Activated T-cell treated with anti-CD3 and anti-CD28 coated beads for 4 hours (primary cell): ENCODE measurements around the gene CSNK1A1L.

Experiments used
- DNase-seq: peaks from one replicate; pipeline ENCODE4 v3.0.0-alpha.2; 2020

The CSNK1A1L gene

GRCh38 chr13:37106642-37107041, 1.2 kb upstream of the CSNK1A1L start:
- no peak for DNase-seq

DNA sequence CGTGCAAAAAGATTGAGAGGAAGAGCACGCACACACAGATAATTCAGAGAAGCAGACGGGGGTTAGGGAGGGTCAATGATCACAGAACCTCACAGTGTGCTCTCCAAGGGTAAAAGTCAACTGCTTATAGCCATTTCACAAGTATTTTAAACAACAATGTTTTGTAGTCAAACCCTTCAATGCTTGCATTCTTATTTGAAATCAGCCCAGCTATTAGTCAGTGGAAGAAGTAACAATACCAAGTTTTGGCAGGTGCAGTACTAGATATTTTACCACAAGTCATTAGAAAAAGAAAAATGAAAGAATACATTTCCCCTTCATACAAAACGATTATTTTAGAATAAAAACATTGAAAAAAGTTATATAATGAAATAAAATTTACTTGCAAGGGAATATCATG, 2.6 kb downstream of the CSNK1A1L start:
- no peak for DNase-seq

- DNase-seq, result no peak
Observed at GRCh38 chr13:37101201-37101600, 4.3 kb downstream of the CSNK1A1L start.

DNA sequence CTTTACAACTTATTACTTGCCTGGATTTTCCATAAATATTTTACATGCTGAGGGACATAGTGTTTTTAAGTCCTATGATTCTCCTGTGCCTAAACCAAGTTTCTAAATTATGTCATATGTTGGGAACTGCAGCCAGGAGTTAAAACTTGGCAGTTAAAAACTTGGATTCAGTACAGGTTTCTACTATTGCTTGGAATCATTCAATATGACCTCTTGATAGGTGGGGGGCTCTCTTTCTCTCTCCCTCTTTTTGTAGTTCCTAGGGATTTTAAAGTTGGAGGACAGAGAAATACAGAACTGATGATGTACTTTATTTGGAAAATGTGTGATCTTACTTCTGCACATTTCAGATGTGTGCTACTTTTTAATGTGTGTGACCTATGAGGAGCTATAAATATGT, 4.7 kb downstream of the CSNK1A1L start:
- no peak for DNase-seq

DNA sequence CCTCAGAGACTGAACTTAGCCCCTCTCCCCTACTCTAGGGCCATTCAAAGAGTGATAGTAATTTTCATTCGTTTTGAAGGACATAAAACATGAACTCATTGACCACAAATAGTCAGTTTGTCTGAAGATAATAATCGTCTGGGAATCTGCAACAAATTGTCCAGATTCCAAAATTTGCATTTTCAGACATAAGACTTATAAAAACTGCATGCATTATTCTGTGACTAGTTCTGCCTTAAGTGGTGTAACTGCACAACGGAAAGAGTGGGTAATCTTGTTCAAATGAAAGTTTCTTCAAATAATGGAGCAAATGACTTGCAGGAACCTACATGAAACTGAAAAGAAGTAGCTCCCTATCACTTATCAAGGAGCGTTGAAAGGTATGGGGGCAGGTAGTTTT, 8.4 kb downstream of the CSNK1A1L start:
- no peak for DNase-seq

- no peak for DNase-seq
Observed at GRCh38 chr13:37094840-37095239, 10.6 kb downstream of the CSNK1A1L start.

- no peak for DNase-seq
Observed at GRCh38 chr13:37094099-37094498, 11.4 kb downstream of the CSNK1A1L start.

GRCh38 chr13:37091835-37092234, 13.6 kb downstream of the CSNK1A1L start:
- no peak for DNase-seq

GRCh38 chr13:37090912-37091311, 14.6 kb downstream of the CSNK1A1L start:
- DNase-seq, result no peak

- no peak for DNase-seq
Observed at GRCh38 chr13:37089495-37089894, 16.0 kb downstream of the CSNK1A1L start.

DNA sequence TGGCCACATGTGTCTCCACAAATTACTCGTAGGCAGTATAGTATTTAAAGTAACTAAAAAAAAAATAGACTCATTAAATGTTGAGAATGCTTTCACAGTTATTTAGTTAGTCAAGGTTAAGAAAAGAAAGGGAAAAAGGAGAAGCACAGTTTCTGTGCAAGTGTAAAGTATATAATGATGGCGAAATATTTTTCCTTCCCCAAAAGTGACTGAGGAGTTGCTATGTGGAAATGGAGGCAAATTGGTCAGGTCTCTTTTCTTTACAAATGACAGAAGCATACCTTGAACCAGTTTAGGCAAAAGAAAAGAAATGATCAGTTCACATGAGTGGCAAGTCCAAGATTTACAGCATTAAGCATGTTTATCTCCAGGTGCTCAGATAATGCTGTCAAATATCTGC, 18.0 kb downstream of the CSNK1A1L start:
- DNase-seq, result no peak

DNA sequence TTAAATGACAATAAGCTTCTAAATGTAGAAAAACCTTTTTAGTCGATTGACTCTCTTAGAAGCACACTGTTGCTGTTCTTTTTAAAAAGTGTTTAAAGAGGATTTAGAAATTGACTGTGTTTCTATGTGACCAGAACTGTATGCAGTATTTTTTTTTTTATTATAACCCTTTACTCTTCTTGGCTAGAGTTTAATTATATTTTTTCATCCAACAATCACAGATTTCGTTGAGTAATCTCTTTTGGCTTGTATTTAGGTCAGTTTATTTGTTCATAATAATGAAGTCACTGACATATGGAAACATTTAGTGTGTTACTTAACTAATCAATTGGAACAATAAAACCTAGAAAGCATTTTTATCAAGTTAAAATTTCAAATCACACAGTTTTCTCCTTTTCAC, 19.9 kb downstream of the CSNK1A1L start:
- DNase-seq, result no peak

DNA sequence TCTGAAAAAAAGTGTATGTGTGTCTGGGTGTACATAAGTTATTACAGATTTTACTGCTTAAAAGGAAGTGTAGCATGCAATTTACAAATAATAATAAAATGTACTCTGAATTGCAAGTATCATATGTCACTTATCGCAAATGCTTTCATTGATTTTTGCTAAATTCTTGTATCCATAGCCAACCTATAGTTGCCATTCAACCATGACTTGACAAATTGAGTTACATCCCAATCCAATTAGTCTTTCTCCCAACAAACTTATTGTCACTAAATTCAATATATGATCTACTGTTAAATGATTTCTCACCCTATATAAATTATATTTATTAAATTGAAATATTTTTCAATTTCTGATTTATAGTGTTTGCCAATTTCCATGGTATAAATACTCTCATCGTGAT, 28.6 kb downstream of the CSNK1A1L start:
- no peak for DNase-seq

DNA sequence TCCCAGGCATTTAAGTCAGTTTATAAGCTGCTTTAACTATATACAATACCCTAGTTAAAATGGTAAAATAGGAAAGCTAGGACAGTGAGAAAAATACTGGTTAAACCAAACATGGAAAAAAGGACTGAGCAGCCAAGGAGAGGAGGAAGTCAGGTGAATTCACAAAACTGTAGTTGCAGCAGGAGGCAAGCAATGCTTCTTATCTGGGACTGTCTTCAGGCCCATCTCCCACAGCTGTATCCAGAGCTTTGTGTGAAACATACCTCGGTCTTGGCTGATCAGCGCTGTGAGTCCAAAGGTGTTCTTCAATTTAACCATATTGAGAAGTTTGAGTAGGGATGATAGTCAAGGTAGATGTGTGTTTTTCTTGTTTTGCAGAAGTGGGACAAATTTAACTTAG, 30.3 kb downstream of the CSNK1A1L start:
- no peak for DNase-seq

- DNase-seq, result no peak
Observed at GRCh38 chr13:37074703-37075102, 30.8 kb downstream of the CSNK1A1L start.

- DNase-seq, result no peak
Observed at GRCh38 chr13:37072024-37072423, 33.4 kb downstream of the CSNK1A1L start.

DNA sequence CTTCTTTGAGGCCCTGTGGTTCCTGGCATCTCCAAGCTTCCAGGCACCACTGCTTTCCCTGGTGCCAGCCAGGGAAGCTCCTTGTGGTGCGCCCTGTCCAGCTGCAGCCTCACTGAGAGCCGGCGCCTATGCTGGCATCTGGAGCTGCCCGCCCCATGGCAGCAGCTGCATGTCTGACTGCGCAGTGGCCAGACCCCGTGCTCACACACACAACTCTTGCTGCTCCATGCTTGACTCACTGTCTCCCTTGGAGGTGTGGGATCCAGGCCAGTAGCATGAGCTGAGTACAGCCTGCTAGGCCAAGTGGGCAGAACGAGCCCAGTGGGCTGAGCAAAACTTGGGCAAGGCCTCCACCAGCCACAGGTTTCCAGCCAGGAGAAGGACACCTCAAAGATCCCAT, 34.5 kb downstream of the CSNK1A1L start:
- DNase-seq, result no peak

- DNase-seq, result no peak
Observed at GRCh38 chr13:37070145-37070695, 35.2 kb downstream of the CSNK1A1L start.

- DNase-seq, result no peak
Observed at GRCh38 chr13:37069597-37070103, 35.8 kb downstream of the CSNK1A1L start.

DNA sequence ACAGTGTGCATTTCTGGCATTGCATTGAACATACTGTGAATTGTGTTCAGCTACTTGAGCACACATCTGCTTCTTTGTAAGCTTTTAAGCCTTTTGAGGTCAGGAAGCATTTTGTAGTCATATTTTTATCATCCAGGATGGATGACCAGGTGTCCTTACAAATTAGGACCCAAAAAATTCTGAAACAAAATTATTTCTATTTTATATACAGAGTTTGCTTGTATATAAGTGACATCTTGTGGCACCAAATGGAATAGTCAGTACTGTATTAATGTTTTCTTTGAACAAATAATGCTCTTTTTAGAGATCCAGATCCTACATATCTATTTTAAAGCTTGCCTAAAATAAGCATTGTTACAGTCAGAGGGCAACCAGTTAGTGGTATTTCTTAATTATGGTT, 36.5 kb downstream of the CSNK1A1L start:
- DNase-seq, result no peak

DNA sequence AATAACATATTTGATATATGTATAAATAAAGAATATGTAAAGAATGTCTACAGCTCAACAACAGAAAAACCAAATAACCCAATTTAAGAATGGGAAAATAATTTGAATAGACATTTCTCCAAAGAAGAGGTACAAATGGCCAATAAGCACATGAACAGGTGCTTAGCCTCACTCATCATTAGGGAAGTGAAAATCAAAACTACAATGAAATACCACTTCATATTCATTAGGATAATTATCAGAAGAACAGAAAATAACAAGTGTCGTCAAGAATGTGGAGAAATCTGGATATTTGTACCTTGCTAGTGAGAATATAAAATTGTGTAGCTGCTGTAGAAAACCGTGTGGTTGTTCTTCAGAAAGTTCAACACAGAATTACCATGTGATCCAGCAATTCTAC, 37.6 kb downstream of the CSNK1A1L start:
- no peak for DNase-seq

DNA sequence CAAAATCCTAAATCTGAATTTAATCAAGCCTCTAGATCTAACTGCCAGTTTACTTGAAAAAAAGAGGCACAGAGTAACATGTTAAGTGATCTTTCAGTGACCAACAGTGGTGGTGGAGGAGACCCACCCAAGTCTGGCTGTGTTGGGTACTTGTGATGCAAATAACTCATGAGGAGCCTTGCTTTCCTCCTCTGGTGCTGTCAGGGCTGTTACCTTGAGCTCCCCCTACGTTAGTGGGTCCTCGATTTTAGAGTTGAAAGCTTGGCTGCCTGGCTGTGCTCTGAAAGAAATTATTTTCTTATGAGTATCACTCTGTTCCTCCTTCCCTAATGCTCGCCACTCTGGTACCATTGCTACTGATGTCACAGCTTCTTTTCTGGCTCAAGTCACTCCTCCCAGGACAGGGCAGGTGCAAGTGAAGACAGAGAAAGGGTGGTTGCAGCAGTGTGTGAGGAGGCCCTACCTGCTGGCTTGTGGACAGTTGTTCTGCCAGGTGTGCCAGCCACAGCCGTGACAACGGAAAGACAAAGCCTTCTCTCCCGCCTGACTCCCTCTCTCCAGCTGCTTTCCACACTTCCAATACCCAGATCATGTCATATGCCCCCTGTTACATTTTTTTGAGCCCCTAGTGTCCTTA, 39.5 kb downstream of the CSNK1A1L start:
- no peak for DNase-seq

DNA sequence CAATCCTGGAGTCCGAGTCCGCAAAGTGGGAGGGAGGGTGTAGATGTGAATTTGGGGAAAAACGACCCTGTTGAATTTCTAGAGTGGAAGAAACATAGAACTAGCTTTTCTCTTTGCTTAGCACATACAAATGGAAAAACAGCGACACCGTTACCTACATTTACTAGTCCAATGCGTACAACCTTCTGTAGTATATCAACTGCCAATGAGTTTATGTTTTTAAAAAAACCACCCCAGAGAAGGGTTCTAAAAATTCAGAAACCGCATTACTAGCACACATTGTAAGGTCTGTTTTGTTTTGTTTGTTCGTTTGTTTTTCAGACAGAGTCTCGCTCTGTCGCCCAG, 45.6 kb downstream of the CSNK1A1L start:
- no peak for DNase-seq

DNA sequence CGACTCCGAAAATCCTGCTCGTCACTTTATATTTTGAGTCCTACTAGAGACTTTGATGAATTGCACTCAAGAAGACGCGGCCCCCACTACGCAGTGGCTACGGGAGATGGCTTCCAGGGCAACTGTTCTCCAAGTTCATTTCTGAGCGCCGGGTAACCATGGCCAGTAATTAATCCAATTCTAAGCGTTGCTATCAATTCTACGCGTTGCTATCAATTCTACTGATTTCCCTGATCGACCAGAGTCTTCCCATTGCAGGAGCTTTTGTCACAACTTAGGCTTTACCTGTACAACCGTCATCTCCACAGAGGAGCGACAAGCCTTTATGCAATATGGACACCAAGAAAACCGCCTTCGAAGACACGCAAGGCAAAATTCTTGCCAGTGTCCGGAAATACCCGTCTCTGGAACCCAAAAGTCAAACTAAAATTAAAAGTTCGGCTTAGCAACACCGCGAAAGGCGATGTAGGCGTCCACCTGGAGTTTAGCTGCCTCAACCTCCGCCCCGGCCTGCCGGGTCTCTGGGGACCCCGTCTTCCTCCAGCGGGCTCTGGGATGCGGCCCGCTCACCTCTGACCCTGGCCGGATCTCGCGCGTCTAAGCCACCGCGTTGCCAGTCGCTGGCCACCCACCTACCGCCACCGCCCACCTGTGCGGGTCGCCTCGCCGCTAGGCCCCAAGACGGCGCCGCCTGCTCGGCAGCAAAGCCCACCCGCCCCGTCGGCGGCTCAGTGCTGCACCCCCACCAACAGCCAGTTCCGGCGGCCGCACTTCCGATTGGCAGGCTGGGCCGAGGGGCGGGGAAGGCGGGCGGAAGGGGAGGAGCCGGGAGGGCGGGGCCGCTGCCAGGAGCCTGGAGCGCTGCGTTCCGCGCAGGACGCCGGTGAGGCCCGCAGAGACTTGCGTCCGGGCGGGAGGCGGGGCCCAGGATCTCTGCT, 46.3 kb downstream of the CSNK1A1L start, which contains the start of gene SUPT20H:
TSS of gene SUPT20H (minus strand) at position 779 of the 938 bp plus-strand sequence. CDS start 8,198 bp downstream, outside the sequence.
- peak; percentile 93 for DNase-seq
